ENCODE measurements around the gene AP1G2. TPM values are rescaled to one million over a fixed set of nuclear protein-coding genes. Genes with fewer than 3 reads are reported as not detected.

Gene AP1G2
- total RNA-seq, 4 donors from 2014 or later = 15.9 to 30.2 (median 20.0) TPM

DNA sequence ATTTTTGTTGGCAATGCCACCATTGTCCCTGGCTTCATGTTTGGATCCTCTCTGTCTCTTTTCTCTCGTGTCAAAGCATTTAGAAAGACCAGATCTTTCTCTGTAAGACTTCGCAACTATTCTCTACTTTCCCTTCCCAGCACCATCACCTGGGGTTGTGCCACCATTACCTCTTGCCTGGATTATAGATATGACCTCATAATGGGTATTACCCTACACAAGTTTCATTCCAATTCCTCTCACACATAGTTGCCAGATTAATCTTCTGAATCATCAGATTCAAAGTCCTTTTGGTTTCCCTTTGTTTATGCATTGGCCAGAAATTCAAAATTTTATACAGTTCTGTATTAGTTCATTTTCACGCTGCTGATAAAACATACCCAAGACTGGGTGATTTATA lies 41.4 kb upstream of the AP1G2 start:
- H3K27ac ChIP-seq (replicated peaks in 1 of 4) = no peak overlapping the region
- TF ChIP-seq POLR2A (IDR thresholded peaks at IDR 0.05; ENCODE audit: low read depth) (no peak), EP300 (IDR thresholded peaks at IDR 0.05) (no peak), POLR2AphosphoS5 (IDR thresholded peaks at IDR 0.05) (no peak)
- TF ChIP-seq, protein P1, sequence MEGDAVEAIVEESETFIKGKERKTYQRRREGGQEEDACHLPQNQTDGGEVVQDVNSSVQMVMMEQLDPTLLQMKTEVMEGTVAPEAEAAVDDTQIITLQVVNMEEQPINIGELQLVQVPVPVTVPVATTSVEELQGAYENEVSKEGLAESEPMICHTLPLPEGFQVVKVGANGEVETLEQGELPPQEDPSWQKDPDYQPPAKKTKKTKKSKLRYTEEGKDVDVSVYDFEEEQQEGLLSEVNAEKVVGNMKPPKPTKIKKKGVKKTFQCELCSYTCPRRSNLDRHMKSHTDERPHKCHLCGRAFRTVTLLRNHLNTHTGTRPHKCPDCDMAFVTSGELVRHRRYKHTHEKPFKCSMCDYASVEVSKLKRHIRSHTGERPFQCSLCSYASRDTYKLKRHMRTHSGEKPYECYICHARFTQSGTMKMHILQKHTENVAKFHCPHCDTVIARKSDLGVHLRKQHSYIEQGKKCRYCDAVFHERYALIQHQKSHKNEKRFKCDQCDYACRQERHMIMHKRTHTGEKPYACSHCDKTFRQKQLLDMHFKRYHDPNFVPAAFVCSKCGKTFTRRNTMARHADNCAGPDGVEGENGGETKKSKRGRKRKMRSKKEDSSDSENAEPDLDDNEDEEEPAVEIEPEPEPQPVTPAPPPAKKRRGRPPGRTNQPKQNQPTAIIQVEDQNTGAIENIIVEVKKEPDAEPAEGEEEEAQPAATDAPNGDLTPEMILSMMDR (IDR thresholded peaks at IDR 0.05) = no peak
- DNase-seq (ENCODE audit: extremely low spot score) = no peak
- WGBS = 78% methylated on average over 3 of the region's 3 CpGs
- H3K4me3 ChIP-seq = no peak overlapping the region
- no peaks in the 10 kb centered on the region for H3K4me1 ChIP-seq
- intact Hi-C loops (cut with DNase I) = no loop called here
- H3K9me3 ChIP-seq = no peaks in the 10 kb centered on the region
- peaks cover 0 to 29% (median 0%) of the 10 kb centered on the region in 4 donors for H3K27me3 ChIP-seq
- no peaks in the 10 kb centered on the region for H3K36me3 ChIP-seq

DNA sequence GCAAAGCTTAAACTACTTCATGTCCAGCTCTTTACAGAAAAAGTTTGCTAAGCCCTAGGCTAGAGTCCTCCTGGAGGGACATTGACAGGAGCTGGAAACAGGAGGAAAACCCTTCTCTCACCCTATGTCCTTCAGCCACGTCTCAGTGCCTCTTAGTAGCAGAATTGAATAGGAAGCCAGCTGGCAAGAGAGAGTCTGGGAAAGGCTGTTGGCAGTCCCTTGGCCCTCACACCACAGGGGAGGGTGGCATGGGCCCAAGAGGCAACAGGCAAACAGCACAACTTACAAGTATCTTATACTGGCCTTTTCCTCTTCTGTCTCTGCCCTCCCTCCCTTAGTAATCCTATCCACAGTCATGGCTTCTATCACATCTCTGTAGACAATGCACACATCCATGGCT lies 40.9 kb upstream of the AP1G2 start:
- H3K36me3 ChIP-seq = no peaks in the 10 kb centered on the region
- TF ChIP-seq POLR2A (IDR thresholded peaks at IDR 0.05; ENCODE audit: low read depth) = no peak
- TF ChIP-seq, protein P1 (IDR thresholded peaks at IDR 0.05) = no peak
- no peak for TF ChIP-seq EP300 (IDR thresholded peaks at IDR 0.05)
- no peak for TF ChIP-seq POLR2AphosphoS5 (IDR thresholded peaks at IDR 0.05)
- no peak overlapping the region for H3K4me3 ChIP-seq
- WGBS = 50% methylated on average over 1 of the region's 1 CpG
- H3K9me3 ChIP-seq = no peaks in the 10 kb centered on the region
- H3K27ac ChIP-seq (replicated peaks in 1 of 4) = no peak overlapping the region
- H3K4me1 ChIP-seq = no peaks in the 10 kb centered on the region
- intact Hi-C loops (cut with DNase I) = no loop called here
- DNase-seq (ENCODE audit: extremely low spot score) = no peak
- peaks cover 0 to 25% (median 0%) of the 10 kb centered on the region in 4 donors for H3K27me3 ChIP-seq

DNA sequence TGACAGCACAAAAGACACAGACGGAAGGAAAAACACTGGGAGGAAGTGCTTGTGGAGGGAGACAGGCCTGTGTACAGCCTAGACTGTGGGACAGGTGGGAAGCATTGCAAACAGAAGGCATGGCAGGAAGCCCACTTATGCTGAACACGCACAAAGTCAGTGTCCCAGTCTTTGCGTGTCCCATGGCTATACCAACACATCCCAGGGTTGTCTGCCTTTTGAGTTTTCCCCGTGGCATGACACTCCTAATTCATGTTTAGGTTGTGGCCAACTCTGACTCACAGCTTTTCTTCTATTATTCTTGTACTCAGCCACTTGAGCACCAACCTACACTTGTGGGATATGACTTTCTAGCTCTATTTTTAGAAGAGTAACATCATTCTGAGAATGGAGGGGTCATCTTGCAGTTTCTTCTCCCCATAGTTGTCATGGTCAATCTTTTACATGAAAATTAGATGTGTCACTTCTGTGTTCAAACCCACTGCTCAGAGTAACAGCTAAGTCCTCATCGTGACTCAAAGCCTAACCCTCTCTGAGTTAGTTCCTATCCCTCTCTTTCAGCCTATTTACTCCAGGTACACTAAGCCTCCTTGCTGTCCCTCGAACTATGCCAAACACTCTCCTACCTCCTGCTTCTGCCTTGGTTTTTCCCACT lies 38.5 kb upstream of the AP1G2 start:
- H3K9me3 ChIP-seq = no peaks in the 10 kb centered on the region
- no peak overlapping the region for H3K27ac ChIP-seq (replicated peaks in 1 of 4)
- no peaks in the 10 kb centered on the region for H3K4me1 ChIP-seq
- intact Hi-C loops (cut with DNase I) = no loop called here
- H3K4me3 ChIP-seq = no peak overlapping the region
- WGBS = 60% methylated on average over 6 of the region's 6 CpGs
- no peak for DNase-seq (ENCODE audit: extremely low spot score)
- TF ChIP-seq POLR2A (IDR thresholded peaks at IDR 0.05; ENCODE audit: low read depth) (no peak), POLR2AphosphoS5 (IDR thresholded peaks at IDR 0.05) (no peak), EP300 (IDR thresholded peaks at IDR 0.05) (no peak)
- TF ChIP-seq, protein P1 (IDR thresholded peaks at IDR 0.05) = no peak
- peaks cover 0 to 16% (median 0%) of the 10 kb centered on the region in 4 donors for H3K27me3 ChIP-seq
- no peaks in the 10 kb centered on the region for H3K36me3 ChIP-seq

DNA sequence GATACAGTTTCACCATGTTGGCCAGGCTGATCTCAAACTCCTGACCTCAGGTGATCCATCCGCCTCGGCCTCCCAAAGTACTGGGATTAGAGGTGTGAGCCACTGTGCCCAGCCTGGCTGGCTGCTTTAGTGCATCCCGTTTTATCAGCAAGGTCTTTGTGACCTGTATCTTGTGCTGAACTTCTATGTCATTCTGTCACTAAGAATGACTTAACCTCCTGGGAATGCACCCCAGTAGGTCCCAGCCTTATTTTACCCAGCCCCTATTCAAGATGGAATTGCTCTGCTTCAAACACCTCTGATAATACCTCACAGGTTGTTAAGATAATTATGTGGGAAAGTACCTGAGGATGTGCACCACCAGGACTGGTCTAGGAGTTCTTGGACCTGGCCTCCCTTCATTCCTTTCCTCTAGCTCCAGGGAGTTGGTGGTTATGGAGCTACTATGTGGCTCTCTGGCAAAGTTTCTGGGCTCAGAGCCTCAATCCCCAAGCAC lies 37.1 kb upstream of the AP1G2 start:
- Histone ChIP-seq H3K4me1 (no peaks in the 10 kb centered on the region), H3K27me3 (peaks cover 0 to 5% (median 0%) of the 10 kb centered on the region in 4 donors), H3K9me3 (no peaks in the 10 kb centered on the region), H3K36me3 (no peaks in the 10 kb centered on the region), H3K27ac (replicated peaks in 1 of 4) (no peak overlapping the region), H3K4me3 (no peak overlapping the region)
- no peak for TF ChIP-seq POLR2A (IDR thresholded peaks at IDR 0.05; ENCODE audit: low read depth)
- TF ChIP-seq EP300 (IDR thresholded peaks at IDR 0.05) = no peak
- no peak for TF ChIP-seq POLR2AphosphoS5 (IDR thresholded peaks at IDR 0.05)
- TF ChIP-seq, protein P1 (IDR thresholded peaks at IDR 0.05) = no peak
- intact Hi-C loops (cut with DNase I) = no loop called here
- DNase-seq (ENCODE audit: extremely low spot score) = no peak
- 82% methylated on average over 3 of the region's 3 CpGs for WGBS

All from esophagus muscularis mucosa (tissue), 4 donors.